GM23248 (cell line): ENCODE measurements around the gene SIDT2. TPM values are rescaled to one million over a fixed set of nuclear protein-coding genes. Genes with fewer than 3 reads are reported as not detected.
A peak's percentile ranks its signal among the peaks of the same experiment; 100 is the strongest.
"Not testable (repeated sequence)": the region's sequence is repeated elsewhere in the genome, so short reads cannot be mapped to it uniquely, and the experiment has no call there.

Source experiments
- DNase-seq: peaks from one replicate; pipeline ENCODE4 v3.0.0-alpha.2; 2015
- H2AFZ ChIP-seq: fragments of 200-600 bp; sonication (generic); 2 replicates; pipeline ENCODE4 v1.6.1; 2016; ENCODE audit warnings: antibody characterized with exemption
- H3F3A ChIP-seq: fragments of 200-600 bp; sonication (generic); 2 replicates; pipeline ENCODE4 v1.6.1; 2016; ENCODE audit warnings: mild to moderate bottlenecking, antibody characterized with exemption, mixed run types; ENCODE audit not compliant: insufficient read depth
- H3K27ac ChIP-seq: fragments of 200-600 bp; sonication (generic); 2 replicates; pipeline ENCODE4 v1.5.1; 2016; ENCODE audit warnings: mild to moderate bottlenecking
- H3K27me3 ChIP-seq: fragments of 200-600 bp; sonication (generic); replicated peaks from 2 replicates; pipeline ENCODE4 v1.6.1; 2016; ENCODE audit warnings: mild to moderate bottlenecking; ENCODE audit not compliant: insufficient read depth
- H3K36me3 ChIP-seq: fragments of 200-600 bp; sonication (generic); 2 replicates; pipeline ENCODE4 v1.6.1; 2016; ENCODE audit warnings: low read depth, mild to moderate bottlenecking
- H3K4me1 ChIP-seq: fragments of 200-600 bp; sonication (generic); 2 replicates; pipeline ENCODE4 v1.6.1; 2016; ENCODE audit warnings: mild to moderate bottlenecking; ENCODE audit not compliant: insufficient read depth
- H3K4me2 ChIP-seq: fragments of 200-600 bp; sonication (generic); one replicate; pipeline ENCODE4 v1.6.1; 2016; ENCODE audit warnings: mild to moderate bottlenecking; ENCODE audit not compliant: unreplicated experiment
- H3K4me3 ChIP-seq: fragments of 200-600 bp; sonication (generic); 2 replicates; pipeline ENCODE4 v1.5.1; 2016; ENCODE audit warnings: mild to moderate bottlenecking
- H3K79me2 ChIP-seq: fragments of 200-600 bp; sonication (generic); 2 replicates; pipeline ENCODE4 v1.6.1; 2016; ENCODE audit warnings: mild to moderate bottlenecking; ENCODE audit not compliant: insufficient read depth
- H3K9ac ChIP-seq: fragments of 200-600 bp; sonication (generic); 2 replicates; pipeline ENCODE4 v1.6.1; 2016; ENCODE audit warnings: mild to moderate bottlenecking
- H3K9me2 ChIP-seq: fragments of 200-600 bp; sonication (generic); 2 replicates; pipeline ENCODE4 v1.6.1; 2016; ENCODE audit warnings: mixed run types, mild to moderate bottlenecking, moderate library complexity; ENCODE audit not compliant: insufficient read depth
- H3K9me3 ChIP-seq: fragments of 200-600 bp; sonication (generic); one replicate; pipeline ENCODE4 v1.6.1; 2017; ENCODE audit warnings: low read depth
- H4K20me1 ChIP-seq: fragments of 200-600 bp; sonication (generic); 2 replicates; pipeline ENCODE4 v1.6.0; 2016; ENCODE audit not compliant: insufficient read depth
- EZH2 ChIP-seq: fragments of 200-600 bp; sonication (generic); IDR thresholded peaks from 2 replicates; pipeline ENCODE4 v1.6.1; 2018; ENCODE audit warnings: antibody characterized with exemption, mild to moderate bottlenecking; ENCODE audit not compliant: insufficient read depth, poor library complexity, severe bottlenecking
- EZH2phosphoT487 ChIP-seq: fragments of 200-600 bp; sonication (generic); IDR thresholded peaks from 2 replicates; pipeline ENCODE4 v1.6.1; 2018; ENCODE audit warnings: antibody characterized with exemption, moderate library complexity, mild to moderate bottlenecking, low read depth; ENCODE audit not compliant: insufficient read depth
- WGBS, 2 experiments: methylation state at CpG; one replicate each; pipeline ENCODE4 v1.1.6; 2015 to 2017; ENCODE audit warnings: low lambda C conversion rate in 2 of 2, low coverage in 1 of 2; ENCODE audit errors: missing lambda C conversion rate in 2 of 2; 5-methylcytosine and 5-hydroxymethylcytosine counted together
- in situ Hi-C: fragments of 300-500 bp; cut with MboI; formaldehyde crosslinking; loops from 2 replicates; pipeline ENCODE4 v1.15.0; 2020
- polyA plus RNA-seq: library from polyadenylated mRNA; unstranded; fragments of >200 nt; fragmentation: Nextera tagmentation; extraction: Ambion mirVana; gene quantifications from 2 replicates; pipeline ENCODE4 v1.2.1, GENCODE V29; 2016
- total RNA-seq: library from RNA; depleted of rRNA; stranded (reverse); fragments of >200 nt; shearing (Covaris generic); gene quantifications from 2 replicates; pipeline ENCODE4 v1.2.3, GENCODE V29; 2014

The SIDT2 gene
- total and polyA plus RNA-seq, 2 experiments from 2014 or later, result 13.1 to 15.7 TPM

GRCh38 chr11:117180020-117180419 lies 1.5 kb downstream of the SIDT2 start:
- Histone ChIP-seq H3K4me2 (peak overlapping the region; percentile 97), H3K4me1 (peaks cover 20% of the 10 kb centered on the region), H3K4me3 (peak overlapping the region; percentile 95), H3K9me2 (no peaks in the 10 kb centered on the region), H3K9me3 (no peaks in the 10 kb centered on the region), H3K9ac (peak overlapping the region; percentile 86), H2AFZ (peak overlapping the region; percentile 77), H3F3A (peaks cover 15% of the 10 kb centered on the region; the same call in 1 of the 2 replicates), H4K20me1 (no peaks in the 10 kb centered on the region), H3K27ac (peak overlapping the region; percentile 63), H3K79me2 (peaks cover 21% of the 10 kb centered on the region), H3K27me3 (no peaks in the 10 kb centered on the region), H3K36me3 (no peaks in the 10 kb centered on the region)
- WGBS, 2 experiments, result 6 to 8% methylated on average over 4 of the region's 4 CpGs
- TF ChIP-seq EZH2 (no peak), EZH2phosphoT487 (no peak)
- in situ Hi-C loops, result no loop called here
- peak; percentile 41 for DNase-seq

- H3K9me2 ChIP-seq, result no peaks in the 10 kb centered on the region
- H4K20me1 ChIP-seq, result no peaks in the 10 kb centered on the region
- H3K79me2 ChIP-seq, result peaks cover 21% of the 10 kb centered on the region
- H3K9ac ChIP-seq, result peak overlapping the region; percentile 86; the same call in 1 of the 2 replicates
- no peak overlapping the region; the same call in 1 of the 2 replicates for H2AFZ ChIP-seq
- DNase-seq, result peak; percentile 87
- TF ChIP-seq EZH2, result no peak
- TF ChIP-seq EZH2phosphoT487, result no peak
- H3F3A ChIP-seq, result peaks cover 15% of the 10 kb centered on the region; the same call in 1 of the 2 replicates
- no peaks in the 10 kb centered on the region for H3K9me3 ChIP-seq
- WGBS, 2 experiments, result 55 to 62% methylated on average over 21 to 22 of the region's 22 CpGs
- peak overlapping the region; percentile 97 for H3K4me2 ChIP-seq
- H3K4me3 ChIP-seq, result peak overlapping the region; percentile 95
- no peak overlapping the region for H3K27ac ChIP-seq
- no peaks in the 10 kb centered on the region for H3K36me3 ChIP-seq
- H3K4me1 ChIP-seq, result peaks cover 20% of the 10 kb centered on the region
- in situ Hi-C loops, result no loop called here
- H3K27me3 ChIP-seq, result no peaks in the 10 kb centered on the region
These were observed 2.4 kb downstream of the SIDT2 start for GRCh38 chr11:117180661-117181585.

- Histone ChIP-seq H4K20me1 (no peaks in the 10 kb centered on the region), H3K9me2 (no peaks in the 10 kb centered on the region), H3K36me3 (no peaks in the 10 kb centered on the region), H3K4me3 (no peak overlapping the region), H3K27me3 (no peaks in the 10 kb centered on the region), H2AFZ (no peak overlapping the region), H3K9me3 (no peaks in the 10 kb centered on the region), H3K4me1 (peaks cover 20% of the 10 kb centered on the region), H3K9ac (no peak overlapping the region), H3F3A (peaks cover 15% of the 10 kb centered on the region; the same call in 1 of the 2 replicates), H3K27ac (no peak overlapping the region), H3K4me2 (no peak overlapping the region), H3K79me2 (peaks cover 21% of the 10 kb centered on the region)
- DNase-seq, result no peak
- WGBS, 2 experiments, result 92 to 94% methylated on average over 22 of the region's 22 CpGs
- TF ChIP-seq EZH2phosphoT487 (no peak), EZH2 (no peak)
- in situ Hi-C loops, result no loop called here
These were observed 3.3 kb downstream of the SIDT2 start for GRCh38 chr11:117181586-117182550.

- Histone ChIP-seq H3K9me3 (no peaks in the 10 kb centered on the region), H3K9ac (no peak overlapping the region), H3K4me3 (no peak overlapping the region), H3K27me3 (no peaks in the 10 kb centered on the region), H3K4me1 (peaks cover 20% of the 10 kb centered on the region), H4K20me1 (no peaks in the 10 kb centered on the region), H3K79me2 (peaks cover 21% of the 10 kb centered on the region), H3F3A (peaks cover 13% of the 10 kb centered on the region; the same call in 1 of the 2 replicates), H3K36me3 (no peaks in the 10 kb centered on the region), H3K4me2 (no peak overlapping the region), H2AFZ (no peak overlapping the region), H3K9me2 (no peaks in the 10 kb centered on the region), H3K27ac (no peak overlapping the region)
- TF ChIP-seq EZH2phosphoT487 (no peak), EZH2 (no peak)
- in situ Hi-C loops, result no loop called here
- DNase-seq, result no peak
- 91 to 92% methylated on average over 10 of the region's 10 CpGs for WGBS, 2 experiments
These were observed 4.0 kb downstream of the SIDT2 start for GRCh38 chr11:117182551-117182935.

GRCh38 chr11:117183178-117183577 lies 4.6 kb downstream of the SIDT2 start:
- WGBS, 2 experiments, result 90% methylated on average over 13 of the region's 13 CpGs
- H3K36me3 ChIP-seq, H3K9ac ChIP-seq, H3K27ac ChIP-seq, H3K27me3 ChIP-seq, H3K9me2 ChIP-seq, in situ Hi-C loops, H2AFZ ChIP-seq, H3K4me2 ChIP-seq, DNase-seq, H4K20me1 ChIP-seq, H3K9me3 ChIP-seq, H3K4me3 ChIP-seq: not testable (repeated sequence)
- peaks cover 21% of the 10 kb centered on the region for H3K79me2 ChIP-seq
- H3F3A ChIP-seq, result peaks cover 11% of the 10 kb centered on the region; the same call in 1 of the 2 replicates
- peaks cover 16% of the 10 kb centered on the region for H3K4me1 ChIP-seq
